GM12878 (cell line): ENCODE data around the gene KLHDC8A. TPM values are rescaled to one million over a fixed set of nuclear protein-coding genes. Genes with fewer than 3 reads are reported as not detected.

ENCODE experiments used
- ATAC-seq: fragments of 200-7000 bp; cut with Tn5 transposase; 3 replicates; pipeline ENCODE4 v1.9.1; 2020; ENCODE audit warnings: mild to moderate bottlenecking, moderate library complexity
- BruUV-seq: library from RNA; stranded (reverse); fragments of 400-500 nt; replicated peaks from 2 replicates; lab custom pipeline; 2021; lab: Mats Ljungman, UMichigan
- CTCF ChIA-PET: fragments of 300-600 bp; sonication (Branson Sonifier 250); formaldehyde crosslinking; extraction: SDS; loops from one replicate; lab custom pipeline; 2021; ENCODE audit warnings: inconsistent platforms; lab: Yijun Ruan, JAX
- POLR2A ChIA-PET: fragments of 350-600 bp; formaldehyde crosslinking; extraction: SDS; loops from one replicate; lab custom pipeline; 2021; ENCODE audit warnings: inconsistent platforms; lab: Charles Lee
- RAD21 ChIA-PET: fragments of 300-600 bp; sonication (Branson Sonifier 250); formaldehyde crosslinking; loops from one replicate; lab custom pipeline; 2023; ENCODE audit warnings: antibody characterized with exemption; ENCODE audit not compliant: unreplicated experiment; lab: Charles Lee
- SMC1A ChIA-PET: fragments of 300-600 bp; sonication (Branson Sonifier 250); formaldehyde crosslinking; loops from one replicate; lab custom pipeline; 2023; ENCODE audit not compliant: unreplicated experiment, uncharacterized antibody; lab: Charles Lee
- DNase-seq: peaks from one replicate; pipeline ENCODE4 v3.0.0-alpha.2; 2011; ENCODE audit warnings: low read depth, low spot score
- FAIRE-seq: peaks from 3 replicates; lab custom pipeline; 2011; peaks lifted over from hg19 to GRCh38; lab: Jason Lieb, UNC
- H2AFZ ChIP-seq: 2 replicates; pipeline ENCODE4 v1.6.0; 2011; ENCODE audit warnings: low read depth, low read length, control low read depth; ENCODE audit not compliant: control insufficient read depth
- H3K27ac ChIP-seq: 2 replicates; pipeline ENCODE4 v1.5.1; 2011; ENCODE audit warnings: control low read depth; ENCODE audit not compliant: control insufficient read depth, insufficient read depth
- H3K27me3 ChIP-seq, 2 experiments: replicated peaks in 1 of 2; 2 replicates each; pipeline versions ENCODE4 v1.6.0 to v1.6.1; 2011; ENCODE audit warnings: low read length in 1 of 2; ENCODE audit not compliant: control insufficient read depth in 2 of 2, insufficient read depth in 2 of 2
- H3K36me3 ChIP-seq, 2 experiments: 2 replicates each; pipeline ENCODE4 v1.5.1; 2011; ENCODE audit warnings: low read length in 1 of 2; ENCODE audit not compliant: control insufficient read depth in 2 of 2, insufficient read depth in 2 of 2
- H3K4me1 ChIP-seq: 2 replicates; pipeline ENCODE4 v1.6.1; 2011; ENCODE audit warnings: mild to moderate bottlenecking, low read length, moderate library complexity, mixed read lengths; ENCODE audit not compliant: control insufficient read depth, insufficient read depth
- H3K4me2 ChIP-seq: 2 replicates; pipeline ENCODE4 v1.6.0; 2011; ENCODE audit warnings: control low read depth; ENCODE audit not compliant: control insufficient read depth, insufficient read depth
- H3K4me3 ChIP-seq: fragments of 200-600 bp; sonication (generic); 2 replicates; pipeline ENCODE4 v1.5.1; 2016
- H3K79me2 ChIP-seq: 2 replicates; pipeline ENCODE4 v1.6.0; 2011; ENCODE audit warnings: low read length; ENCODE audit not compliant: control insufficient read depth, insufficient read depth
- H3K9ac ChIP-seq: 2 replicates; pipeline ENCODE4 v1.8.0; 2011; ENCODE audit warnings: low read length, control low read depth, mixed read lengths; ENCODE audit not compliant: control insufficient read depth, insufficient read depth
- H3K9me3 ChIP-seq: replicated peaks from 3 replicates; pipeline ENCODE4 v1.5.1; 2011; ENCODE audit warnings: mild to moderate bottlenecking, low read length; ENCODE audit not compliant: control insufficient read depth, insufficient read depth
- H4K20me1 ChIP-seq: 2 replicates; pipeline ENCODE4 v1.6.0; 2011; ENCODE audit not compliant: control insufficient read depth, insufficient read depth
- CREB1 ChIP-seq: IDR thresholded peaks from 2 replicates; pipeline ENCODE4 v1.6.1; 2012; ENCODE audit warnings: low read depth, mild to moderate bottlenecking, inconsistent platforms
- E2F4 ChIP-seq: IDR thresholded peaks from 2 replicates; pipeline ENCODE4 v1.6.1; 2012; ENCODE audit warnings: low read depth, low read length, improper control_type of control experiment
- GATAD2B ChIP-seq: fragments of 450-650 bp; conservative IDR thresholded peaks from 2 replicates; pipeline ENCODE4 v1.6.1; 2017; ENCODE audit warnings: low read depth, mild to moderate bottlenecking, moderate library complexity
- KAT2A ChIP-seq: conservative IDR thresholded peaks from 2 replicates; pipeline ENCODE4 v1.6.1; 2011; ENCODE audit warnings: low read depth, low read length; ENCODE audit not compliant: control insufficient read depth
- MLLT1 ChIP-seq: fragments of 450-650 bp; IDR thresholded peaks from 2 replicates; pipeline ENCODE4 v1.6.1; 2016; ENCODE audit warnings: mild to moderate bottlenecking
- POLR2AphosphoS5 ChIP-seq: IDR thresholded peaks from 2 replicates; pipeline ENCODE4 v1.6.1; 2011; ENCODE audit warnings: mild to moderate bottlenecking, low read length, inconsistent platforms
- PRDM15 ChIP-seq: fragments of 450-650 bp; formaldehyde crosslinking; IDR thresholded peaks from 2 replicates; pipeline ENCODE4 v1.4.0; 2020; ENCODE audit warnings: mild to moderate bottlenecking, moderate library complexity
- RELA ChIP-seq: fragments of 450-650 bp; IDR thresholded peaks from 2 replicates; pipeline ENCODE4 v1.8.0; 2014; ENCODE audit warnings: borderline replicate concordance; ENCODE audit not compliant: partially characterized antibody
- RFX5 ChIP-seq: IDR thresholded peaks from 2 replicates; pipeline ENCODE4 v1.6.1; 2011; ENCODE audit warnings: low read depth, low read length, improper control_type of control experiment
- SMC3 ChIP-seq: IDR thresholded peaks from 2 replicates; pipeline ENCODE4 v1.6.1; 2011; ENCODE audit warnings: low read length, improper control_type of control experiment, borderline replicate concordance
- TAF1 ChIP-seq: IDR thresholded peaks from 2 replicates; pipeline ENCODE4 v1.6.1; 2011; ENCODE audit warnings: mild to moderate bottlenecking, low read depth, low read length, borderline replicate concordance
- TBL1XR1 ChIP-seq: IDR thresholded peaks from 2 replicates; pipeline ENCODE4 v1.6.1; 2012; ENCODE audit warnings: low read depth, low read length, improper control_type of control experiment
- TCF7 ChIP-seq: IDR thresholded peaks from 2 replicates; pipeline ENCODE4 v1.6.1; 2014; ENCODE audit warnings: antibody characterized with exemption, borderline replicate concordance
- in situ Hi-C: fragments of 300-500 bp; cut with MboI; formaldehyde crosslinking; loops from 9 replicates; pipeline ENCODE4 v1.14.3; 2018; ENCODE audit warnings: mixed read lengths
- intact Hi-C: fragments of 100-400 bp; cut with micrococcal nuclease; formaldehyde crosslinking; loops from one replicate; pipeline ENCODE4 v1.14.2; 2022; ENCODE audit not compliant: unreplicated experiment
- polyA plus RNA-seq, 11 experiments: library from polyadenylated mRNA; depleted of rRNA in 4 of 11; unstranded in 6 of 11; stranded (reverse) in 5 of 11; fragments of >200 nt; fragmentation: Nextera tagmentation in 4 of 11; fragmentation: Illumina TruSeq in 1 of 11; extraction: Ambion mirVana in 4 of 11; extraction: Trizol in 1 of 11; gene quantifications; 1 replicate in 1 of 11; 2 replicates in 10 of 11; pipeline versions ENCODE4 v1.2.1 to v1.2.3, GENCODE V29; 2011 to 2016; ENCODE audit warnings: inconsistent platforms in 2 of 11, missing spikeins in 2 of 11, low read depth in 1 of 11
- total RNA-seq, 4 experiments: library from RNA; depleted of rRNA in 3 of 4; stranded (reverse); fragments of >200 nt in 3 of 4; fragmentation: Illumina TruSeq in 1 of 4; extraction: Trizol in 1 of 4; gene quantifications; 2 replicates each; pipeline versions ENCODE4 v1.2.1 to v1.2.3, GENCODE V29; 2013 to 2021

The KLHDC8A gene
- total and polyA plus RNA-seq, 10 of the 15 experiments (the other 5 are each of a cell fraction or from before 2014, with no cell fraction given), result not detected

- Histone ChIP-seq H3K4me3 (no peak overlapping the region), H3K9me3 (no peaks in the 10 kb centered on the region), H4K20me1 (no peaks in the 10 kb centered on the region; the same call in 1 of the 2 replicates), H2AFZ (no peak overlapping the region), H3K36me3 (no peaks in the 10 kb centered on the region), H3K9ac (no peak overlapping the region), H3K4me2 (no peak overlapping the region), H3K79me2 (no peaks in the 10 kb centered on the region), H3K27me3 (peaks cover 0 to 4% of the 10 kb centered on the region in 2 experiments; a peak in 2 of 4 replicates), H3K4me1 (no peaks in the 10 kb centered on the region)
- DNase-seq, result no peak
- ATAC-seq, result no peak
- RAD21 ChIA-PET, result no interaction called here
- SMC1A ChIA-PET, result interaction anchor here (1.2 kb wide), 1 partner anchor 33 kb away, joined by 3 read pairs; no protein-coding TSS in a partner anchor
- FAIRE-seq, result no peak
- in situ Hi-C loops (no loop called here), intact Hi-C loops (no loop called here)
- BruUV-seq, result no TSS peak
- POLR2A ChIA-PET, result no interaction called here
- CTCF ChIA-PET, result interaction anchor here (2.9 kb wide), 1 partner anchor 127 kb away, joined by 9 read pairs; no protein-coding TSS in a partner anchor
- no peak for TF ChIP-seq KAT2A
- TF ChIP-seq TAF1, result no peak
- no peak for TF ChIP-seq MLLT1
- TF ChIP-seq TCF7, result no peak
- TF ChIP-seq TBL1XR1, result no peak
- TF ChIP-seq CREB1, result no peak
- TF ChIP-seq SMC3, result no peak
- TF ChIP-seq RFX5, result no peak
- TF ChIP-seq PRDM15, result no peak
- no peak for TF ChIP-seq RELA
- TF ChIP-seq E2F4, result no peak
- TF ChIP-seq GATAD2B, result no peak
- TF ChIP-seq POLR2AphosphoS5, result no peak
- TF ChIP-seq, all 136 proteins: peak for 0
- no peak overlapping the region for H3K27ac ChIP-seq
Measured at GRCh38 chr1:205358579-205358978, 1.9 kb upstream of the KLHDC8A start.
